DND-41 (cell line): ENCODE results near the gene HOTAIR.

Source experiments
- CTCF ChIP-seq: IDR thresholded peaks from 2 replicates; pipeline ENCODE4 v1.5.1; 2012; ENCODE audit warnings: borderline replicate concordance, low read length, moderate library complexity, mild to moderate bottlenecking; ENCODE audit not compliant: poor library complexity, severe bottlenecking; ENCODE audit errors: extremely low read depth
- EZH2 ChIP-seq: IDR thresholded peaks from 3 replicates; pipeline ENCODE4 v1.6.1; 2012; ENCODE audit warnings: borderline replicate concordance, low read depth, mild to moderate bottlenecking, moderate library complexity, low read length, inconsistent platforms; ENCODE audit not compliant: severe bottlenecking

DNA sequence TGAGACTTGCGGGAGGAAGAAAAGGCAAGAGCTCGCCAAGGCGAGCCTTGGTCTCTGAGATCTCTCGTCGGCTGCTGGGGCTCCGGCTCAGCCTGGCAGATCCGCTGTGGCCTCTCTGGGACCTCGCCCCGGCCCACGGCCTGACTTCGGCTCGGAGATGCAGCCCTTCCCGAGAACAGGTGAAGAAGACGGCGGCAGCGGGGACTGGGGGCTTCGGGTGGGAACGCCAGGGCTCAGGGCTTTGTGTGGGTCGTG is 19.2 kb upstream of the HOTAIR start:
- no peak for TF ChIP-seq EZH2
- no peak for TF ChIP-seq CTCF
